ENCODE measurements around the gene XCL1.
"Not testable (repeated sequence)": the region's sequence is repeated elsewhere in the genome, so short reads cannot be mapped to it uniquely, and the experiment has no call there.

XCL1 gene

GRCh38 chr1:168576245-168576688 lies at the start of gene XCL1:
Gene XCL1 (plus strand): TSS chr1:168576605. CDS start chr1:168576638, 33 bp downstream.
- DNase-seq, result not testable (repeated sequence)

- no peak for DNase-seq
These were observed 46.9 kb upstream of the XCL1 start for GRCh38 chr1:168529518-168529917.

- no peak for DNase-seq
These were observed 44.6 kb upstream of the XCL1 start for GRCh38 chr1:168531615-168532345.

GRCh38 chr1:168535536-168535935 lies 40.9 kb upstream of the XCL1 start:
- no peak for DNase-seq

- DNase-seq, result not testable (repeated sequence)
These were observed 35.6 kb upstream of the XCL1 start for GRCh38 chr1:168540798-168541197.

GRCh38 chr1:168542978-168543377 lies 33.4 kb upstream of the XCL1 start:
- not testable (repeated sequence) for DNase-seq

- DNase-seq, result not testable (repeated sequence)
These were observed 32.4 kb upstream of the XCL1 start, which contains the start of gene XCL2 for GRCh38 chr1:168543840-168544498. Gene XCL2 (minus strand): TSS chr1:168543997. CDS start chr1:168543964, 33 bp downstream.

GRCh38 chr1:168545678-168546552 lies 30.5 kb upstream of the XCL1 start:
- peak in 1 of 2 experiments; percentile 22 for DNase-seq

GRCh38 chr1:168546553-168546895 lies 29.9 kb upstream of the XCL1 start:
- not testable (repeated sequence) for DNase-seq

GRCh38 chr1:168550971-168551370 lies 25.4 kb upstream of the XCL1 start:
- no peak for DNase-seq

- no peak for DNase-seq
These were observed 24.7 kb upstream of the XCL1 start for GRCh38 chr1:168551688-168552087.

GRCh38 chr1:168552961-168553360 lies 23.4 kb upstream of the XCL1 start:
- no peak for DNase-seq

- no peak for DNase-seq
These were observed 22.5 kb upstream of the XCL1 start for GRCh38 chr1:168553680-168554553.

- no peak for DNase-seq
These were observed 21.6 kb upstream of the XCL1 start for GRCh38 chr1:168554603-168555483.

GRCh38 chr1:168555508-168556046 lies 20.8 kb upstream of the XCL1 start:
- no peak for DNase-seq

- DNase-seq, result no peak
These were observed 19.8 kb upstream of the XCL1 start for GRCh38 chr1:168556647-168557046.

GRCh38 chr1:168560370-168560769 lies 16.0 kb upstream of the XCL1 start:
- no peak for DNase-seq

GRCh38 chr1:168561989-168562388 lies 14.4 kb upstream of the XCL1 start:
- DNase-seq, result no peak

- DNase-seq, result no peak
These were observed 10.6 kb upstream of the XCL1 start for GRCh38 chr1:168565825-168566224.

GRCh38 chr1:168567007-168567406 lies 9.4 kb upstream of the XCL1 start:
- DNase-seq, result no peak

GRCh38 chr1:168567568-168567967 lies 8.8 kb upstream of the XCL1 start:
- DNase-seq, result no peak
